HepG2 (cell line): ENCODE measurements around the gene KRT15. TPM values are rescaled to one million over a fixed set of nuclear protein-coding genes. Genes with fewer than 3 reads are reported as not detected.

ENCODE experiments used
- ISX ChIP-seq: sonication (generic); formaldehyde crosslinking; conservative IDR thresholded peaks from 2 replicates; pipeline ENCODE4 v1.5.0; 2020; ENCODE audit warnings: missing genetic modification reagents
- MEF2D ChIP-seq: sonication (generic); formaldehyde crosslinking; IDR thresholded peaks from 2 replicates; pipeline ENCODE4 v1.5.1; 2020; ENCODE audit warnings: mild to moderate bottlenecking, missing genetic modification reagents
- NCOR1 ChIP-seq: fragments of 200-600 bp; sonication (generic); IDR thresholded peaks from 2 replicates; pipeline ENCODE4 v1.7.0; 2017; ENCODE audit warnings: antibody characterized with exemption, low read length, borderline replicate concordance
- NFRKB ChIP-seq: fragments of 450-650 bp; IDR thresholded peaks from 2 replicates; pipeline ENCODE4 v1.6.1; 2017
- NFYC ChIP-seq: IDR thresholded peaks from 2 replicates; pipeline ENCODE4 v1.6.1; 2016; ENCODE audit warnings: missing genetic modification reagents, missing compliant biosample characterization
- POLR2A ChIP-seq, 2 experiments: IDR thresholded peaks; 2 replicates each; pipeline ENCODE4 v1.6.1; 2011; ENCODE audit warnings: low read depth in 2 of 2, low read length in 2 of 2, mild to moderate bottlenecking in 1 of 2, moderate library complexity in 1 of 2; ENCODE audit not compliant: insufficient read depth in 1 of 2
- POLR2G ChIP-seq: fragments of 200-400 bp; formaldehyde crosslinking; IDR thresholded peaks from 2 replicates; pipeline ENCODE4 v1.6.1; 2018; ENCODE audit warnings: mild to moderate bottlenecking, low read depth, low read length, moderate library complexity
- RARA ChIP-seq: IDR thresholded peaks from 2 replicates; pipeline ENCODE4 v1.6.1; 2016; ENCODE audit warnings: missing genetic modification reagents, missing compliant biosample characterization
- RFXAP ChIP-seq: sonication (generic); formaldehyde crosslinking; IDR thresholded peaks from 2 replicates; pipeline ENCODE4 v1.4.0; 2020; ENCODE audit warnings: missing genetic modification reagents, borderline replicate concordance
- TBX2 ChIP-seq: sonication (generic); formaldehyde crosslinking; IDR thresholded peaks from 2 replicates; pipeline ENCODE4 v1.5.0; 2020; ENCODE audit warnings: missing genetic modification reagents, mild to moderate bottlenecking, borderline replicate concordance
- ZFX ChIP-seq: sonication (generic); formaldehyde crosslinking; IDR thresholded peaks from 2 replicates; pipeline ENCODE4 v1.4.0; 2020; ENCODE audit warnings: mild to moderate bottlenecking, low read depth, missing genetic modification reagents, moderate library complexity
- ZMYM3 ChIP-seq: sonication (generic); formaldehyde crosslinking; IDR thresholded peaks from 2 replicates; pipeline ENCODE4 v1.5.1; 2020; ENCODE audit warnings: mild to moderate bottlenecking, missing genetic modification reagents
- ZNF12 ChIP-seq: sonication (generic); formaldehyde crosslinking; IDR thresholded peaks from 2 replicates; pipeline ENCODE4 v1.5.0; 2020; ENCODE audit warnings: missing genetic modification reagents
- ZNF430 ChIP-seq: sonication (generic); formaldehyde crosslinking; IDR thresholded peaks from 2 replicates; pipeline ENCODE4 v1.9.0; 2021; ENCODE audit warnings: mild to moderate bottlenecking, missing genetic modification reagents
- ZNF567 ChIP-seq: sonication (generic); formaldehyde crosslinking; IDR thresholded peaks from 2 replicates; pipeline ENCODE4 v1.8.1; 2023; ENCODE audit warnings: mild to moderate bottlenecking, missing genetic modification reagents, borderline replicate concordance
- polyA plus RNA-seq, 8 experiments: library from polyadenylated mRNA; depleted of rRNA in 3 of 8; stranded (reverse) in 7 of 8; unstranded in 1 of 8; fragments of >200 nt; fragmentation: Illumina TruSeq in 4 of 8; extraction: Trizol in 4 of 8; gene quantifications; 2 replicates each; pipeline versions ENCODE4 v1.2.1 to v1.2.3, GENCODE V29; 2011 to 2016; ENCODE audit warnings: low read depth in 4 of 8, missing spikeins in 1 of 8, mixed read lengths in 1 of 8; ENCODE audit not compliant: insufficient read depth in 1 of 8
- total RNA-seq, 5 experiments: library from RNA; depleted of rRNA; stranded (reverse); fragments of >200 nt; fragmentation: Illumina TruSeq; extraction: Trizol; gene quantifications; 2 replicates each; pipeline ENCODE4 v1.2.3, GENCODE V29; 2016; ENCODE audit warnings: low read depth in 1 of 5
- TF ChIP-seq, protein P1 (sequence below): sonication (generic); formaldehyde crosslinking; IDR thresholded peaks from 2 replicates; pipeline ENCODE4 v1.4.0; 2020; ENCODE audit warnings: missing genetic modification reagents
- TF ChIP-seq, protein P2 (sequence below): sonication (generic); formaldehyde crosslinking; IDR thresholded peaks from 2 replicates; pipeline ENCODE4 v1.8.0; 2023; ENCODE audit warnings: mild to moderate bottlenecking, missing genetic modification reagents
- TF ChIP-seq, protein P3 (sequence below): sonication (generic); formaldehyde crosslinking; IDR thresholded peaks from 2 replicates; pipeline ENCODE4 v1.4.0; 2020; ENCODE audit warnings: missing genetic modification reagents
- TF ChIP-seq, protein P4 (sequence below): sonication (generic); formaldehyde crosslinking; IDR thresholded peaks from 2 replicates; pipeline ENCODE4 v1.4.0; 2020; ENCODE audit warnings: missing genetic modification reagents
- TF ChIP-seq, protein P5 (sequence below): IDR thresholded peaks from 2 replicates; pipeline ENCODE4 v1.6.1; 2012; ENCODE audit warnings: inconsistent platforms

Gene KRT15
- total and polyA plus RNA-seq, 2 of the 13 experiments (the other 11 are each of a cell fraction or from before 2014, with no cell fraction given), result 0.46 to 0.63 TPM

DNA sequence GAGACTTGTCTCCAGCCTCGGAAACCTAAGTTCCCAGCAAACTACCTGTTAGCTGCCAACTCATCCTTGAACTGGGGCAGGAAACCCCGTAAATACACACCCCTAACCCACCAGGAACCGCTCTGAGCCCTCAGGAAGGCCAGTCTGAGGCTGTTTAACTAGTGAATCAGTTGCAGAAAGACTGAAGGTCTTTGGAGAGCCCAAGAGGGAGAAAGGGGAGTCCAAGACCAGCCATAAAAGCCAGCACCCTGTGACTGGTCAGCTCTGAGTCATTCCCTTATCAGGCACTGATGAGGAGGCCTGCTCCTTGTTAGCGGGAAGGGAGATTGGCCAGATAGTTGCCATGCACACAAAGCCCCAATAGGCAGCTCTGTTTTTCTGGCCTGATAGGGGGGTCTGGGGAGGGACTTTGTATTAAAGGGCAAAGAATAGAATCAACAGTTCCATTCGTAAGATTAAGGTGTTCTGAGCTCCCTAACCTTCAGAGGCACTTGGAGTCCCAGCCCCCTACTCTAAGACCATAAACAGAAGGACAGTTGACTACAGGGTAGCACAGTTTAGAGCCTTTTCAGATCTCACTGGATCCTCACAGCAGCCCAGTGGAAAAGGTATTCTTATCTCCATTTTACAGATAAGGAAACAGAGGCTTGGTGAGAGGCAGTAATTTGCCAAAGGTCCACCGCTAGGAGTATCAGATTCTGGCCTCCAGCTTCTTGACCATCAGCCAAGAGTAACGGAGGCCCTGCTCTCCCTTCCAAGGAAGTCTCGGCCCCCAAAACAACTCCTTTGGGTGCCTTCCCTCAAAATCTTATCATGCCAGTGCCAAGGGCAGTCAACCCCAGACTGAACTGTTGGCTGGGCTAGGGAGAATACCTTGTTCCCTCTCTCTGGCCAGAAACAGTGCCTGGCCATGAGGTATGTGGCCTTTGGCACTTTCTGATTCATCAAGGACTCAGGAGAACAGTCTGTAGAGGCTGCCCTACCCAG is 11.7 kb upstream of the KRT15 start (continued):
- TF ChIP-seq, protein P1, sequence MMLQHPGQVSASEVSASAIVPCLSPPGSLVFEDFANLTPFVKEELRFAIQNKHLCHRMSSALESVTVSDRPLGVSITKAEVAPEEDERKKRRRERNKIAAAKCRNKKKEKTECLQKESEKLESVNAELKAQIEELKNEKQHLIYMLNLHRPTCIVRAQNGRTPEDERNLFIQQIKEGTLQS (CRISPR knock-in tag), result peak; percentile 43; the same call in 1 of the 2 replicates
- 0 out of 2 replicates have a peak, but pooled peaks have one; percentile 51 for TF ChIP-seq NCOR1
- TF ChIP-seq, protein P2, sequence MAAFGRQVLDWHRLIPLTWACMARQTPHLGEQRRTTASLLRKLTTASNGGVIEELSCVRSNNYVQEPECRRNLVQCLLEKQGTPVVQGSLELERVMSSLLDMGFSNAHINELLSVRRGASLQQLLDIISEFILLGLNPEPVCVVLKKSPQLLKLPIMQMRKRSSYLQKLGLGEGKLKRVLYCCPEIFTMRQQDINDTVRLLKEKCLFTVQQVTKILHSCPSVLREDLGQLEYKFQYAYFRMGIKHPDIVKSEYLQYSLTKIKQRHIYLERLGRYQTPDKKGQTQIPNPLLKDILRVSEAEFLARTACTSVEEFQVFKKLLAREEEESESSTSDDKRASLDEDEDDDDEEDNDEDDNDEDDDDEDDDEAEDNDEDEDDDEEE (CRISPR knock-in tag), result no peak
- TF ChIP-seq POLR2G, result peak; percentile 28; the same call in 1 of the 2 replicates
- TF ChIP-seq ISX (CRISPR knock-in tag), result no peak
- TF ChIP-seq ZMYM3 (CRISPR knock-in tag), result peak; percentile 49; the same call in 1 of the 2 replicates
- TF ChIP-seq, protein P3, sequence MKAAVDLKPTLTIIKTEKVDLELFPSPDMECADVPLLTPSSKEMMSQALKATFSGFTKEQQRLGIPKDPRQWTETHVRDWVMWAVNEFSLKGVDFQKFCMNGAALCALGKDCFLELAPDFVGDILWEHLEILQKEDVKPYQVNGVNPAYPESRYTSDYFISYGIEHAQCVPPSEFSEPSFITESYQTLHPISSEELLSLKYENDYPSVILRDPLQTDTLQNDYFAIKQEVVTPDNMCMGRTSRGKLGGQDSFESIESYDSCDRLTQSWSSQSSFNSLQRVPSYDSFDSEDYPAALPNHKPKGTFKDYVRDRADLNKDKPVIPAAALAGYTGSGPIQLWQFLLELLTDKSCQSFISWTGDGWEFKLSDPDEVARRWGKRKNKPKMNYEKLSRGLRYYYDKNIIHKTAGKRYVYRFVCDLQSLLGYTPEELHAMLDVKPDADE (CRISPR knock-in tag), result no peak
- 0 out of 2 replicates have a peak, but pooled peaks have one; percentile 7 for TF ChIP-seq TBX2 (CRISPR knock-in tag)
- peak; percentile 31; the same call in 1 of the 2 replicates for TF ChIP-seq ZFX (CRISPR knock-in tag)
- no peak for TF ChIP-seq ZNF12 (CRISPR knock-in tag)
- TF ChIP-seq, protein P4, sequence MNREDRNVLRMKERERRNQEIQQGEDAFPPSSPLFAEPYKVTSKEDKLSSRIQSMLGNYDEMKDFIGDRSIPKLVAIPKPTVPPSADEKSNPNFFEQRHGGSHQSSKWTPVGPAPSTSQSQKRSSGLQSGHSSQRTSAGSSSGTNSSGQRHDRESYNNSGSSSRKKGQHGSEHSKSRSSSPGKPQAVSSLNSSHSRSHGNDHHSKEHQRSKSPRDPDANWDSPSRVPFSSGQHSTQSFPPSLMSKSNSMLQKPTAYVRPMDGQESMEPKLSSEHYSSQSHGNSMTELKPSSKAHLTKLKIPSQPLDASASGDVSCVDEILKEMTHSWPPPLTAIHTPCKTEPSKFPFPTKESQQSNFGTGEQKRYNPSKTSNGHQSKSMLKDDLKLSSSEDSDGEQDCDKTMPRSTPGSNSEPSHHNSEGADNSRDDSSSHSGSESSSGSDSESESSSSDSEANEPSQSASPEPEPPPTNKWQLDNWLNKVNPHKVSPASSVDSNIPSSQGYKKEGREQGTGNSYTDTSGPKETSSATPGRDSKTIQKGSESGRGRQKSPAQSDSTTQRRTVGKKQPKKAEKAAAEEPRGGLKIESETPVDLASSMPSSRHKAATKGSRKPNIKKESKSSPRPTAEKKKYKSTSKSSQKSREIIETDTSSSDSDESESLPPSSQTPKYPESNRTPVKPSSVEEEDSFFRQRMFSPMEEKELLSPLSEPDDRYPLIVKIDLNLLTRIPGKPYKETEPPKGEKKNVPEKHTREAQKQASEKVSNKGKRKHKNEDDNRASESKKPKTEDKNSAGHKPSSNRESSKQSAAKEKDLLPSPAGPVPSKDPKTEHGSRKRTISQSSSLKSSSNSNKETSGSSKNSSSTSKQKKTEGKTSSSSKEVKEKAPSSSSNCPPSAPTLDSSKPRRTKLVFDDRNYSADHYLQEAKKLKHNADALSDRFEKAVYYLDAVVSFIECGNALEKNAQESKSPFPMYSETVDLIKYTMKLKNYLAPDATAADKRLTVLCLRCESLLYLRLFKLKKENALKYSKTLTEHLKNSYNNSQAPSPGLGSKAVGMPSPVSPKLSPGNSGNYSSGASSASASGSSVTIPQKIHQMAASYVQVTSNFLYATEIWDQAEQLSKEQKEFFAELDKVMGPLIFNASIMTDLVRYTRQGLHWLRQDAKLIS (CRISPR knock-in tag), result no peak
- no peak for TF ChIP-seq RARA
- TF ChIP-seq NFYC (CRISPR knock-in tag), result peak; percentile 43; the same call in 1 of the 2 replicates
- no peak for TF ChIP-seq ZNF430 (CRISPR knock-in tag)
- TF ChIP-seq, protein P5, sequence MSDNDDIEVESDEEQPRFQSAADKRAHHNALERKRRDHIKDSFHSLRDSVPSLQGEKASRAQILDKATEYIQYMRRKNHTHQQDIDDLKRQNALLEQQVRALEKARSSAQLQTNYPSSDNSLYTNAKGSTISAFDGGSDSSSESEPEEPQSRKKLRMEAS, result no peak
- TF ChIP-seq NFRKB, result no peak
- peak in 1 of 2 experiments; percentile 36; a peak in 1 of 4 replicates for TF ChIP-seq POLR2A (IDR thresholded peaks at IDR 0.05; ENCODE audit: insufficient read depth in 1 of 2, low read depth in 2 of 2, low read length in 2 of 2)
- no peak for TF ChIP-seq ZNF567
- TF ChIP-seq MEF2D, result no peak
- peak; percentile 92 for TF ChIP-seq RFXAP (CRISPR knock-in tag)
